Gastrocnemius medialis (tissue), 4 donors: ENCODE results near the gene GMEB2. TPM values are rescaled to one million over a fixed set of nuclear protein-coding genes. Genes with fewer than 3 reads are reported as not detected.

Source experiments
- ATAC-seq, 2 donors: fragments of 150-250 bp; one replicate each; pipeline ENCODE4 v1.9.1; 2016
- DNase-seq, 2 donors: peaks; one replicate each; pipeline ENCODE4 v3.0.0-alpha.2; 2019
- H3K27ac ChIP-seq, 4 donors: fragments of 200-600 bp; sonication (generic); 1 replicate in 1 of 4; 2 replicates in 3 of 4; pipeline ENCODE4 v1.5.1; 2016 to 2018; ENCODE audit warnings: mild to moderate bottlenecking in 2 of 4, moderate library complexity in 1 of 4
- H3K27me3 ChIP-seq, 3 donors: fragments of 200-600 bp; sonication (generic) in 2 of 3; 1 replicate in 1 of 3; 2 replicates in 2 of 3; pipeline versions ENCODE4 v1.5.1 to v1.6.0; 2016 to 2019; ENCODE audit warnings: mild to moderate bottlenecking in 1 of 3, moderate library complexity in 1 of 3
- H3K36me3 ChIP-seq, 2 donors: fragments of 200-600 bp; sonication (generic) in 1 of 2; one replicate each; pipeline ENCODE4 v1.5.1; 2017 to 2018
- H3K4me1 ChIP-seq, 2 donors: fragments of 200-600 bp; sonication (generic) in 1 of 2; one replicate each; pipeline ENCODE4 v1.5.1; 2016 to 2017; ENCODE audit warnings: mild to moderate bottlenecking in 2 of 2
- H3K4me3 ChIP-seq, 4 donors: fragments of 200-600 bp; sonication (generic) in 3 of 4; 1 replicate in 1 of 4; 2 replicates in 3 of 4; pipeline ENCODE4 v1.5.1; 2016 to 2019; ENCODE audit warnings: mild to moderate bottlenecking in 2 of 4
- H3K9me3 ChIP-seq, 3 donors: fragments of 200-600 bp; sonication (generic) in 2 of 3; 1 replicate in 1 of 3; 2 replicates in 2 of 3; pipeline ENCODE4 v1.5.1; 2016 to 2019
- CTCF ChIP-seq, 5 experiments: fragments of 450-650 bp in 3 of 5; fragments of 200-600 bp in 2 of 5; sonication (generic) in 2 of 5; IDR thresholded peaks in 4 of 5; conservative IDR thresholded peaks in 1 of 5; 1 replicate in 4 of 5; 2 replicates in 1 of 5; pipeline ENCODE4 v1.5.1; 2016 to 2019; ENCODE audit warnings: antibody characterized with exemption in 5 of 5, mild to moderate bottlenecking in 3 of 5, moderate library complexity in 3 of 5
- POLR2A ChIP-seq, 2 donors: fragments of 450-650 bp; IDR thresholded peaks; one replicate each; pipeline ENCODE4 v1.6.1; 2017; ENCODE audit warnings: antibody characterized with exemption in 2 of 2, mild to moderate bottlenecking in 2 of 2, moderate library complexity in 2 of 2
- in situ Hi-C, 4 donors: fragments of 200-750 bp; cut with MboI; loops; one replicate each; pipeline versions ENCODE4 v1.15.0 to v1.8.0; 2017; ENCODE audit warnings: low sequenced_read_pairs in 4 of 4
- intact Hi-C: fragments of 100-400 bp; cut with DNase I; formaldehyde crosslinking; loops from one replicate; pipeline ENCODE4 v1.15.1; 2023; ENCODE audit warnings: low total_unique reads
- total RNA-seq, 4 donors: library from RNA; depleted of rRNA; stranded (reverse); fragments of >200 nt; gene quantifications; one replicate each; pipeline versions ENCODE4 v1.1.0 to v1.2.3, GENCODE V29; 2016

The GMEB2 gene
- total RNA-seq, 4 donors from 2014 or later: 6.1 to 14.3 (median 6.8) TPM

- DNase-seq (no peak), ATAC-seq (no peak)
- no peak overlapping the region for H3K4me3 ChIP-seq
- intact Hi-C loops: no loop called here
- H3K27ac ChIP-seq: no peak overlapping the region
- H3K27me3 ChIP-seq: peaks cover 0 to 4% (median 2%) of the 10 kb centered on the region in 3 donors
- no peaks in the 10 kb centered on the region for H3K36me3 ChIP-seq
- TF ChIP-seq CTCF (IDR thresholded peaks at IDR 0.05 in 4 of 5, conservative IDR thresholded peaks at IDR 0.05 in 1 of 5) (no peak), POLR2A (IDR thresholded peaks at IDR 0.05) (no peak)
- peaks cover 8 to 16% of the 10 kb centered on the region in 2 donors for H3K4me1 ChIP-seq
- in situ Hi-C loops: no loop called here
- no peaks in the 10 kb centered on the region for H3K9me3 ChIP-seq
Measured at GRCh38 chr20:63578224-63579016, 48.5 kb downstream of the GMEB2 start.

GRCh38 chr20:63577317-63577894 is 49.5 kb downstream of the GMEB2 start:
- Histone ChIP-seq H3K9me3 (no peaks in the 10 kb centered on the region), H3K27me3 (peaks cover 3 to 12% (median 9%) of the 10 kb centered on the region in 3 donors), H3K27ac (peak overlapping the region in 2 of 4 donors; percentile 14), H3K4me3 (peak overlapping the region in 1 of 4 donors; percentile 25), H3K4me1 (peaks cover 8 to 19% of the 10 kb centered on the region in 2 donors), H3K36me3 (no peaks in the 10 kb centered on the region)
- intact Hi-C loops: no loop called here
- in situ Hi-C loops: no loop called here
- TF ChIP-seq CTCF (IDR thresholded peaks at IDR 0.05 in 4 of 5, conservative IDR thresholded peaks at IDR 0.05 in 1 of 5) (no peak), POLR2A (IDR thresholded peaks at IDR 0.05) (no peak)
- DNase-seq (peak; percentile 22 to 61), ATAC-seq (peak; percentile 57 to 66)

- TF ChIP-seq CTCF (IDR thresholded peaks at IDR 0.05 in 4 of 5, conservative IDR thresholded peaks at IDR 0.05 in 1 of 5) (no peak), POLR2A (IDR thresholded peaks at IDR 0.05) (no peak)
- in situ Hi-C loops: no loop called here
- ATAC-seq (no peak), DNase-seq (no peak)
- H3K9me3 ChIP-seq: no peaks in the 10 kb centered on the region
- intact Hi-C loops: no loop called here
- H3K4me3 ChIP-seq: no peak overlapping the region
- H3K4me1 ChIP-seq: peaks cover 8 to 19% of the 10 kb centered on the region in 2 donors
- no peak overlapping the region for H3K27ac ChIP-seq
- no peaks in the 10 kb centered on the region for H3K36me3 ChIP-seq
- H3K27me3 ChIP-seq: peaks cover 3 to 12% (median 10%) of the 10 kb centered on the region in 3 donors
Measured at GRCh38 chr20:63576311-63576710, 50.6 kb downstream of the GMEB2 start.

- Histone ChIP-seq H3K27ac (peak overlapping the region in 2 of 4 donors; percentile 72 to 73), H3K27me3 (peaks cover 3 to 12% (median 10%) of the 10 kb centered on the region in 3 donors), H3K36me3 (no peaks in the 10 kb centered on the region), H3K4me1 (peaks cover 8 to 19% of the 10 kb centered on the region in 2 donors), H3K9me3 (no peaks in the 10 kb centered on the region), H3K4me3 (no peak overlapping the region)
- in situ Hi-C loops (no loop called here), intact Hi-C loops (no loop called here)
- no peak for DNase-seq
- TF ChIP-seq POLR2A (IDR thresholded peaks at IDR 0.05): no peak
- no peak for TF ChIP-seq CTCF (IDR thresholded peaks at IDR 0.05 in 4 of 5, conservative IDR thresholded peaks at IDR 0.05 in 1 of 5)
- ATAC-seq: no peak
Measured at GRCh38 chr20:63574829-63575743, 51.8 kb downstream of the GMEB2 start.
